Activated T-helper 2 cell treated with anti-CD3 and anti-CD28 coated beads, Interferon-gamma antibody, Interleukin-2, Interleukin-4, amounts not matched to agents 10 μg/mL and 5 μg/mL and 100 μg/mL, durations not matched to agents 14 hours and 24 hours and 36 hours (primary cell): ENCODE measurements around the gene GPR39. TPM values are rescaled to one million over a fixed set of nuclear protein-coding genes. Genes with fewer than 3 reads are reported as not detected.

Experiments
- DNase-seq: peaks from one replicate; pipeline ENCODE4 v3.0.0; 2021; ENCODE audit warnings: low spot score
- H3K27ac Mint-ChIP-seq: one replicate; pipeline ENCODE4 v1.8.0; 2021; ENCODE audit warnings: mixed read lengths
- H3K27me3 Mint-ChIP-seq: one replicate; pipeline ENCODE4 v1.8.0; 2021; ENCODE audit warnings: low read depth, mixed read lengths
- H3K36me3 Mint-ChIP-seq: one replicate; pipeline ENCODE4 v1.8.0; 2021; ENCODE audit warnings: low read depth, mixed read lengths
- H3K4me1 Mint-ChIP-seq: one replicate; pipeline ENCODE4 v1.8.0; 2021; ENCODE audit warnings: low read depth, mixed read lengths
- H3K4me3 Mint-ChIP-seq: one replicate; pipeline ENCODE4 v1.8.0; 2021; ENCODE audit warnings: low read depth, mild to moderate bottlenecking, moderate library complexity, mixed read lengths
- H3K9me3 Mint-ChIP-seq: one replicate; pipeline ENCODE4 v1.8.0; 2021; ENCODE audit warnings: mixed read lengths
- intact Hi-C: fragments of 100-400 bp; cut with micrococcal nuclease; formaldehyde crosslinking; loops from one replicate; pipeline ENCODE4 v1.15.1; 2023
- total RNA-seq: library from RNA; stranded (reverse); gene quantifications from 2 replicates; pipeline ENCODE4 v1.2.3, GENCODE V29; 2022

GPR39 gene
- total RNA-seq, 1 donor from 2014 or later = not detected

GRCh38 chr2:132417430-132418035 is 928 bp downstream of the GPR39 start:
- Mint-ChIP-seq H3K4me3 (no peak overlapping the region), H3K27me3 (peaks cover 11% of the 10 kb centered on the region), H3K9me3 (no peaks in the 10 kb centered on the region), H3K4me1 (no peaks in the 10 kb centered on the region), H3K27ac (no peak overlapping the region), H3K36me3 (no peaks in the 10 kb centered on the region)
- intact Hi-C loops = no loop called here
- DNase-seq = no peak

GRCh38 chr2:132419235-132419634 is 2.6 kb downstream of the GPR39 start:
- intact Hi-C loops = no loop called here
- Mint-ChIP-seq H3K4me1 (no peaks in the 10 kb centered on the region), H3K27me3 (peaks cover 10% of the 10 kb centered on the region), H3K36me3 (no peaks in the 10 kb centered on the region), H3K27ac (no peak overlapping the region), H3K9me3 (no peaks in the 10 kb centered on the region), H3K4me3 (no peak overlapping the region)
- no peak for DNase-seq

GRCh38 chr2:132419941-132420340 is 3.3 kb downstream of the GPR39 start:
- Mint-ChIP-seq H3K9me3 (no peaks in the 10 kb centered on the region), H3K4me1 (no peaks in the 10 kb centered on the region), H3K27me3 (peaks cover 10% of the 10 kb centered on the region), H3K4me3 (no peak overlapping the region), H3K27ac (no peak overlapping the region), H3K36me3 (no peaks in the 10 kb centered on the region)
- no peak for DNase-seq
- intact Hi-C loops = no loop called here

GRCh38 chr2:132420816-132421805 is 4.5 kb downstream of the GPR39 start:
- Mint-ChIP-seq H3K4me3 (no peak overlapping the region), H3K9me3 (no peaks in the 10 kb centered on the region), H3K36me3 (no peaks in the 10 kb centered on the region), H3K27ac (no peak overlapping the region), H3K4me1 (no peaks in the 10 kb centered on the region), H3K27me3 (no peaks in the 10 kb centered on the region)
- no peak for DNase-seq
- intact Hi-C loops = no loop called here

- Mint-ChIP-seq H3K27ac (no peak overlapping the region), H3K4me3 (no peak overlapping the region), H3K27me3 (no peaks in the 10 kb centered on the region), H3K36me3 (no peaks in the 10 kb centered on the region), H3K9me3 (no peaks in the 10 kb centered on the region), H3K4me1 (no peaks in the 10 kb centered on the region)
- DNase-seq = no peak
- intact Hi-C loops = no loop called here
Observed at GRCh38 chr2:132422736-132423135, 6.1 kb downstream of the GPR39 start.

- Mint-ChIP-seq H3K4me3 (no peak overlapping the region), H3K36me3 (no peaks in the 10 kb centered on the region), H3K9me3 (peaks cover under 1% of the 10 kb centered on the region), H3K4me1 (no peaks in the 10 kb centered on the region), H3K27ac (no peak overlapping the region), H3K27me3 (no peaks in the 10 kb centered on the region)
- intact Hi-C loops = no loop called here
- DNase-seq = no peak
Observed at GRCh38 chr2:132424526-132425121, 8.0 kb downstream of the GPR39 start.

- Mint-ChIP-seq H3K36me3 (no peaks in the 10 kb centered on the region), H3K27ac (no peak overlapping the region), H3K4me1 (no peaks in the 10 kb centered on the region), H3K27me3 (no peaks in the 10 kb centered on the region), H3K4me3 (no peak overlapping the region), H3K9me3 (peaks cover 4% of the 10 kb centered on the region)
- intact Hi-C loops = no loop called here
- DNase-seq = no peak
Observed at GRCh38 chr2:132426033-132426432, 9.4 kb downstream of the GPR39 start.

GRCh38 chr2:132426656-132427055 is 10.1 kb downstream of the GPR39 start:
- H3K27me3 Mint-ChIP-seq = no peaks in the 10 kb centered on the region
- intact Hi-C loops = no loop called here
- no peak overlapping the region for H3K4me3 Mint-ChIP-seq
- H3K27ac Mint-ChIP-seq = no peak overlapping the region
- no peaks in the 10 kb centered on the region for H3K4me1 Mint-ChIP-seq
- peaks cover 7% of the 10 kb centered on the region for H3K9me3 Mint-ChIP-seq
- no peak for DNase-seq
- H3K36me3 Mint-ChIP-seq = no peaks in the 10 kb centered on the region

- peaks cover 14% of the 10 kb centered on the region for H3K9me3 Mint-ChIP-seq
- intact Hi-C loops = no loop called here
- H3K27ac Mint-ChIP-seq = no peak overlapping the region
- DNase-seq = no peak
- H3K36me3 Mint-ChIP-seq = no peaks in the 10 kb centered on the region
- no peak overlapping the region for H3K4me3 Mint-ChIP-seq
- no peaks in the 10 kb centered on the region for H3K4me1 Mint-ChIP-seq
- H3K27me3 Mint-ChIP-seq = no peaks in the 10 kb centered on the region
Observed at GRCh38 chr2:132429351-132429750, 12.7 kb downstream of the GPR39 start.

- DNase-seq = no peak
- no peaks in the 10 kb centered on the region for H3K27me3 Mint-ChIP-seq
- no peaks in the 10 kb centered on the region for H3K36me3 Mint-ChIP-seq
- no peaks in the 10 kb centered on the region for H3K4me1 Mint-ChIP-seq
- peaks cover 14% of the 10 kb centered on the region for H3K9me3 Mint-ChIP-seq
- H3K27ac Mint-ChIP-seq = no peak overlapping the region
- no peak overlapping the region for H3K4me3 Mint-ChIP-seq
- intact Hi-C loops = no loop called here
Observed at GRCh38 chr2:132429941-132430573, 13.5 kb downstream of the GPR39 start.

GRCh38 chr2:132430895-132431294 is 14.3 kb downstream of the GPR39 start:
- intact Hi-C loops = no loop called here
- Mint-ChIP-seq H3K27ac (no peak overlapping the region), H3K36me3 (no peaks in the 10 kb centered on the region), H3K4me1 (no peaks in the 10 kb centered on the region), H3K27me3 (no peaks in the 10 kb centered on the region), H3K9me3 (peaks cover 14% of the 10 kb centered on the region), H3K4me3 (no peak overlapping the region)
- no peak for DNase-seq

GRCh38 chr2:132437852-132438669 is 21.5 kb downstream of the GPR39 start:
- Mint-ChIP-seq H3K36me3 (no peaks in the 10 kb centered on the region), H3K4me1 (no peaks in the 10 kb centered on the region), H3K9me3 (peaks cover 3% of the 10 kb centered on the region), H3K27me3 (no peaks in the 10 kb centered on the region), H3K27ac (no peak overlapping the region), H3K4me3 (no peak overlapping the region)
- no peak for DNase-seq
- intact Hi-C loops = no loop called here
